Measurements from ENCODE around the gene USP2. TPM values are rescaled to one million over a fixed set of nuclear protein-coding genes. Genes with fewer than 3 reads are reported as not detected.

The USP2 gene
- polyA plus RNA-seq, 1 experiment, result 0.27 TPM

DNA sequence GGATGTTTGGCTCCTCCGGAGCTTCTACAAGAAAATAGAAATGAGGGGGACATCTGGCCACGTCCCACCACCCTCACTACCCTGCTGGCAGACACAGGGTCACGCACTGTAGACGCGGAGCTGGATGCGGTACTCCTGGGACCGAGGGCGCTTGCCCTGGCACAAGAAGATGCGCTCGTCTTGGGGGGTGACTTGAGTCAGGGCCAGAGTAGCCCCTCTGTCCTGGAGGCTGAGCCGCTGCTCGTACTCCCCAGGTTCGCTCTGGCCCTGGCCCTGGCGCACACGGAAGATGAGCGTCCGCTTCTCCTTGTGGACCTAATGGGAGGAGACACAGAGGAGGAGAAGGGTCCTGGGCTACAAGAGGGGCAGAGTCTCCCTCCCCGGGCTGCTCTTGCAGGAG lies 66.8 kb downstream of the USP2 start:
- TF ChIP-seq, protein P1, sequence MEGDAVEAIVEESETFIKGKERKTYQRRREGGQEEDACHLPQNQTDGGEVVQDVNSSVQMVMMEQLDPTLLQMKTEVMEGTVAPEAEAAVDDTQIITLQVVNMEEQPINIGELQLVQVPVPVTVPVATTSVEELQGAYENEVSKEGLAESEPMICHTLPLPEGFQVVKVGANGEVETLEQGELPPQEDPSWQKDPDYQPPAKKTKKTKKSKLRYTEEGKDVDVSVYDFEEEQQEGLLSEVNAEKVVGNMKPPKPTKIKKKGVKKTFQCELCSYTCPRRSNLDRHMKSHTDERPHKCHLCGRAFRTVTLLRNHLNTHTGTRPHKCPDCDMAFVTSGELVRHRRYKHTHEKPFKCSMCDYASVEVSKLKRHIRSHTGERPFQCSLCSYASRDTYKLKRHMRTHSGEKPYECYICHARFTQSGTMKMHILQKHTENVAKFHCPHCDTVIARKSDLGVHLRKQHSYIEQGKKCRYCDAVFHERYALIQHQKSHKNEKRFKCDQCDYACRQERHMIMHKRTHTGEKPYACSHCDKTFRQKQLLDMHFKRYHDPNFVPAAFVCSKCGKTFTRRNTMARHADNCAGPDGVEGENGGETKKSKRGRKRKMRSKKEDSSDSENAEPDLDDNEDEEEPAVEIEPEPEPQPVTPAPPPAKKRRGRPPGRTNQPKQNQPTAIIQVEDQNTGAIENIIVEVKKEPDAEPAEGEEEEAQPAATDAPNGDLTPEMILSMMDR (IDR thresholded peaks at IDR 0.05; ENCODE audit: insufficient read depth, low read depth, low read length), result no peak
- POLR2A ChIA-PET, result no interaction called here
- Histone ChIP-seq H3K27me3 (ENCODE audit: control insufficient read depth, insufficient read depth, low read length) (peaks cover 2% of the 10 kb centered on the region), H3K4me3 (ENCODE audit: low read depth, low read length) (no peak overlapping the region), H3K36me3 (ENCODE audit: control insufficient read depth, insufficient read depth, low read length) (no peaks in the 10 kb centered on the region)
- DNase-seq (ENCODE audit: low read depth), result no peak
- CTCF ChIA-PET, result interaction anchor here (0.7 to 2.5 kb wide), 5 partner anchors 8 to 158 kb away, joined by 3 to 10 read pairs (median 4); no protein-coding TSS in a partner anchor

GRCh38 chr11:119310682-119311052 lies 70.8 kb downstream of the USP2 start:
- Histone ChIP-seq H3K27me3 (ENCODE audit: control insufficient read depth, insufficient read depth, low read length) (peaks cover 2% of the 10 kb centered on the region; the same call in 1 of the 2 replicates), H3K36me3 (ENCODE audit: control insufficient read depth, insufficient read depth, low read length) (peaks cover 4% of the 10 kb centered on the region; the same call in 1 of the 2 replicates), H3K4me3 (ENCODE audit: low read depth, low read length) (no peak overlapping the region)
- DNase-seq (ENCODE audit: low read depth), result no peak
- ChIA-PET CTCF (interaction anchor here (1.3 to 1.6 kb wide), 2 partner anchors 10 to 27 kb away, joined by 4 to 5 read pairs; no protein-coding TSS in a partner anchor), POLR2A (no interaction called here)
- TF ChIP-seq, protein P1 (IDR thresholded peaks at IDR 0.05; ENCODE audit: insufficient read depth, low read depth, low read length), result no peak

DNA sequence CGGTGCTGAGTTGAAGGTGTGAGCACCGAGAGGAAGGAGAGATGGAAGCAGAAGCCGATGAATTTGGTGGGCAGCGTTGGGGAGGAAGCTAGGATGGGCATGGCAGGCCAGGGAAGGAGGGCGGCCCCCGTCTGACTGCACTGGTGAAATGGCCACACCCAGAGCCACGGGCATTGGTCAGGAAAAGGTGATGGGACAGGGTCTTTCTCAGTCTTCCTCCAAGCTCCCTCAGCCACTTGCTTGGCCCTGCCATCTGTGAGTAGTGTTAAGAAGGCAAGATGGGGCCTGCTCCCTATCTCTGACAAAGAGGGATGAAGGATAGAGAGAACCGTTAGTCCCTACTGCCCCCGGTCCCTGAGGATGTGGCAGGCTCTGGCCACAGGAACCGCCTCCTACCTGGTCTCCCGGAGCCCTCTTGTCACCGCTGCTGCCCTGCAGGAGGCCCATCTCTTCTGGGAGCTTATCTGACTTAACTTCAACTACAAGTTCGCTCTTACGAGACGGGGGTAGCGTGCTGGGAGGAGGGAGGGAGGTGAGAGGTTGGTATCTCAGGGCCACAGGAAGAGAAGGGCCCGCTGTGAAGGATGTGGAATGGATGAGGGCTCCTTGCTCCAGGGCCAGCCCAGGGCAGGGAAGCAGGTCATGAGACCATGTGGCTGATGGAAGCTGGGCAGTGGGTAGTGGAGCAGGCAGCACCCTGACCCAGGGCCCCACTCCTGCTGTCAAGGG lies 71.4 kb downstream of the USP2 start:
- TF ChIP-seq, protein P1 (IDR thresholded peaks at IDR 0.05; ENCODE audit: insufficient read depth, low read depth, low read length), result no peak
- Histone ChIP-seq H3K27me3 (ENCODE audit: control insufficient read depth, insufficient read depth, low read length) (no peaks in the 10 kb centered on the region), H3K4me3 (ENCODE audit: low read depth, low read length) (no peak overlapping the region), H3K36me3 (ENCODE audit: control insufficient read depth, insufficient read depth, low read length) (peaks cover 4% of the 10 kb centered on the region; the same call in 1 of the 2 replicates)
- ChIA-PET CTCF (interaction anchor here (1.3 to 1.6 kb wide), 2 partner anchors 11 to 28 kb away, joined by 4 to 5 read pairs; no protein-coding TSS in a partner anchor), POLR2A (no interaction called here)
- no peak for DNase-seq (ENCODE audit: low read depth)

DNA sequence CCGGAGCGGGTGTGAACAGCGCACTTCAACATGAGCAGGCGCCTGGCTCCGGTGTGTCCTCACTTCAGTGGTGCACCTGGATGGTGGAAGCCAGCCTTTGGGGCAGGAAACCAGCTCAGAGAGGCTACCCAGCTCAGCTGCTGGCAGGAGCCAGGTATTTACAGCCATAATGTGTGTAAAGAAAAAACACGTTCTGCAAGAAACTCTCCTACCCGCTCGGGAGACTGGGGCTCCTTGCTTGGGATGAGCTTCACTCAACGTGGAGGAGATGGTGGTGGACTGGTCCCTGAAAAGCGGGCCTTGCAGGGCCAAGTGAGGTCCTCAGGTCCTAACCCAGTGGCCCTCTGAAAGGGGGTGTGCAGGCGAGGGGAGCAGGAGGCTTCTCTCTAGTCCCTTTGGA lies 72.1 kb downstream of the USP2 start:
- TF ChIP-seq, protein P1 (IDR thresholded peaks at IDR 0.05; ENCODE audit: insufficient read depth, low read depth, low read length), result no peak
- H3K4me3 ChIP-seq (ENCODE audit: low read depth, low read length), result no peak overlapping the region
- peaks cover 4% of the 10 kb centered on the region; the same call in 1 of the 2 replicates for H3K36me3 ChIP-seq (ENCODE audit: control insufficient read depth, insufficient read depth, low read length)
- POLR2A ChIA-PET, result no interaction called here
- no peaks in the 10 kb centered on the region for H3K27me3 ChIP-seq (ENCODE audit: control insufficient read depth, insufficient read depth, low read length)
- CTCF ChIA-PET, result interaction anchor here (1.3 to 2.4 kb wide), 2 partner anchors 14 to 28 kb away, joined by 4 to 11 read pairs; no protein-coding TSS in a partner anchor
- no peak for DNase-seq (ENCODE audit: low read depth)

DNA sequence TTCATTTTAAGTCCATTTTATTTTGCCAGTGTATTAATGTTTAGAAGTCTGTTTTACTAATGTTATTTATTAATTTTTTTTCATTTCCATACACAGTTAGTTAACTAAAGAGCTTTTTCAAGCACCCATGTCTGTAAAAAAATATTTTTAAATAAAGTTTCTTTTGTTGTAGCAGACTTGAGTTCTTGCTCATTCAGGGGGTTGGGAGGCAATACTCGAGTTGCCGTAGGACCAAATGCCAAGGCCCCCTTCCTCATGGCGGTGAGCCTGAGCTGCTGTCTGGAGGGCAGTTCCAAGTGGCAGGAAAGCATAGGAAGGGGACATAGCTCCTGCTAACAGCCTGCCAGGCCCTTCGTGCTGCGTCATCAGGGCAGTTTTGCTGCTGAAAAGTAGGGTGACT lies 73.5 kb downstream of the USP2 start:
- no peaks in the 10 kb centered on the region for H3K27me3 ChIP-seq (ENCODE audit: control insufficient read depth, insufficient read depth, low read length)
- H3K36me3 ChIP-seq (ENCODE audit: control insufficient read depth, insufficient read depth, low read length), result peaks cover 4% of the 10 kb centered on the region; the same call in 1 of the 2 replicates
- no peak overlapping the region for H3K4me3 ChIP-seq (ENCODE audit: low read depth, low read length)
- TF ChIP-seq, protein P1 (IDR thresholded peaks at IDR 0.05; ENCODE audit: insufficient read depth, low read depth, low read length), result no peak
- ChIA-PET CTCF (interaction anchor here (0.6 to 2.4 kb wide), 7 partner anchors 16 to 413 kb away, joined by 3 to 11 read pairs (median 4); partner anchors contain the start of gene USP2), POLR2A (no interaction called here)
- DNase-seq (ENCODE audit: low read depth), result no peak

Measured in BJ (cell line).